GM06990 (cell line): ENCODE results near the gene WNT10A.

Source experiments
- DNase-seq: peaks from one replicate; pipeline ENCODE4 v3.0.0-alpha.2; 2011; ENCODE audit not compliant: insufficient read length; ENCODE audit errors: extremely low read depth
- H3K27me3 ChIP-seq: replicated peaks from 2 replicates; pipeline ENCODE4 v1.6.0; 2011; ENCODE audit warnings: low read length; ENCODE audit not compliant: control insufficient read depth, insufficient read depth
- H3K36me3 ChIP-seq: 2 replicates; pipeline ENCODE4 v1.5.1; 2011; ENCODE audit warnings: low read length; ENCODE audit not compliant: control insufficient read depth, insufficient read depth
- H3K4me3 ChIP-seq: replicated peaks from 2 replicates; pipeline ENCODE4 v1.5.1; 2011; ENCODE audit warnings: low read depth, mild to moderate bottlenecking, control low read depth, low read length
- TF ChIP-seq, protein P1 (sequence below): IDR thresholded peaks from 2 replicates; pipeline ENCODE4 v1.5.1; 2011; ENCODE audit warnings: low read length, control low read depth, mild to moderate bottlenecking, inconsistent platforms; ENCODE audit not compliant: insufficient read depth, poor library complexity, severe bottlenecking

WNT10A gene

DNA sequence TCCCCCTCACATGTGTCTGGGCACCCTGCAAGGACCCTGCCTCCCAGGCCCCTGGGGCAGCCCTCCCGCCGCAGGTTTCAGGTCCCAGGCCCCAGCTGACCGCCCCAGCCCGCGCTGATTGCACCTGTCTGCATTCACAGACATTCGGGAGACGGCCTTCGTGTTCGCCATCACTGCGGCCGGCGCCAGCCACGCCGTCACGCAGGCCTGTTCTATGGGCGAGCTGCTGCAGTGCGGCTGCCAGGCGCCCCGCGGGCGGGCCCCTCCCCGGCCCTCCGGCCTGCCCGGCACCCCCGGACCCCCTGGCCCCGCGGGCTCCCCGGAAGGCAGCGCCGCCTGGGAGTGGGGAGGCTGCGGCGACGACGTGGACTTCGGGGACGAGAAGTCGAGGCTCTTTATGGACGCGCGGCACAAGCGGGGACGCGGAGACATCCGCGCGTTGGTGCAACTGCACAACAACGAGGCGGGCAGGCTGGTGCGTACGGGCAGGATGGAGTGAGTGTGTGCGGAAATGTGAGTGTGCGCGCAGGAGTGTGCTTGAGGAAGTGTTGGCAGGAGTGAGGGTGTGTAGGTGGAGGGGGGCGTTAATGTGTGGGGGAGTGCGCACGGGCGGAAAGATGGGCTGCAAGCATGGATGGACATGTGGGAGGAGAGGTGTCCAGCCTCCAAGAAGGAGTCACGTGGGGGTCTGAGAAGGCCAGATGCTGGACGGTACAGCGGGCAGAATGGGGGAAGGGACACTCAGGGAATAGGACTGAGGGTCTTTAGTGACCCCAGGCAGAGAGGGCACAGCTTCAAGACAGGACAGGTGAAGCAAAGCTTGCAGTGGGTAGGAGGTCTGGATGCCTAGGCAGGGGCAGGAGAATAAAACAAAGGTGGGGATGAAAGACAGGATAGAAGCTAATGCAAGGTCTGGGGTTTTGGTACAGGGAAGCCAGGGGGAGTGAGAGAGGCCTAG lies 9.0 kb upstream of the WNT10A start:
- DNase-seq, result no peak
- H3K27me3 ChIP-seq, result no peaks in the 10 kb centered on the region; the same call in none of the 2 replicates
- H3K36me3 ChIP-seq, result no peaks in the 10 kb centered on the region
- peak overlapping the region; percentile 46 for H3K4me3 ChIP-seq
- TF ChIP-seq, protein P1, sequence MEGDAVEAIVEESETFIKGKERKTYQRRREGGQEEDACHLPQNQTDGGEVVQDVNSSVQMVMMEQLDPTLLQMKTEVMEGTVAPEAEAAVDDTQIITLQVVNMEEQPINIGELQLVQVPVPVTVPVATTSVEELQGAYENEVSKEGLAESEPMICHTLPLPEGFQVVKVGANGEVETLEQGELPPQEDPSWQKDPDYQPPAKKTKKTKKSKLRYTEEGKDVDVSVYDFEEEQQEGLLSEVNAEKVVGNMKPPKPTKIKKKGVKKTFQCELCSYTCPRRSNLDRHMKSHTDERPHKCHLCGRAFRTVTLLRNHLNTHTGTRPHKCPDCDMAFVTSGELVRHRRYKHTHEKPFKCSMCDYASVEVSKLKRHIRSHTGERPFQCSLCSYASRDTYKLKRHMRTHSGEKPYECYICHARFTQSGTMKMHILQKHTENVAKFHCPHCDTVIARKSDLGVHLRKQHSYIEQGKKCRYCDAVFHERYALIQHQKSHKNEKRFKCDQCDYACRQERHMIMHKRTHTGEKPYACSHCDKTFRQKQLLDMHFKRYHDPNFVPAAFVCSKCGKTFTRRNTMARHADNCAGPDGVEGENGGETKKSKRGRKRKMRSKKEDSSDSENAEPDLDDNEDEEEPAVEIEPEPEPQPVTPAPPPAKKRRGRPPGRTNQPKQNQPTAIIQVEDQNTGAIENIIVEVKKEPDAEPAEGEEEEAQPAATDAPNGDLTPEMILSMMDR, result peak; percentile 1

DNA sequence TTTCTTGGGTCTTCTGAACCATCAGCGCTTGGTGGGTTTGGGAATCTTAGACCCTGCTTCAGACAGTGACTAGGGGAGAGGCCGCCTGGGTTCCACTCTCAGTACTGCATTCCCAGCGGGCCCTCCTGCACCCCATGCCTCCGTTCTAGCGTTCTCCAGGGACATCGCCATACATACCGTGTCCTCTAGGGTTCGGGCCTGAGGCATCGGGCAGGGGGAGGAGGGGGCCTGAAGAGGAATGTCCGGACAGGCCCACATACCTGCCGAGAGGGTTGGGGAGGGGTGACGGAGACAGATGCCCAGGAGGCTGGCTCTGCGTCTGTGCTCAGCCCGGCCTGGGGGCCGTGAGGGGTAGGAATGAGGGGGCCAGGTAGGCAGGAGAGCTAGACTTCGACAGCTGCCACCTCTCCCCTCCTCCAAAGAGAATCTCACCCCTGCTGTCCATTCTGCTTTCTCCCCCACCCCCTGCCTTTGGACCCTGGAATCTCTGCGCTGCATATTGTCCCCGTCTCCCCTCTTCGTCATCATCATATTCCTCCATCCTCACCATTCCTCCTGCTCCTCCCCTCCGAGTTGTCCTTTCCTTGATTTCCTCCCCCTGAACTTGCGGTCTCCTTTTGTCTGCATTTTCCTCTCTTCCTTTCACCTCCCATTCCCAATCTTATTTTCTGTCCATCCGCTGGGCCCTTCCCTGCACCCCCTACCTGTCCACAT lies 7.8 kb upstream of the WNT10A start:
- no peak for DNase-seq
- TF ChIP-seq, protein P1, result no peak
- H3K27me3 ChIP-seq, result no peaks in the 10 kb centered on the region; the same call in none of the 2 replicates
- no peaks in the 10 kb centered on the region for H3K36me3 ChIP-seq
- H3K4me3 ChIP-seq, result peak overlapping the region; percentile 8

DNA sequence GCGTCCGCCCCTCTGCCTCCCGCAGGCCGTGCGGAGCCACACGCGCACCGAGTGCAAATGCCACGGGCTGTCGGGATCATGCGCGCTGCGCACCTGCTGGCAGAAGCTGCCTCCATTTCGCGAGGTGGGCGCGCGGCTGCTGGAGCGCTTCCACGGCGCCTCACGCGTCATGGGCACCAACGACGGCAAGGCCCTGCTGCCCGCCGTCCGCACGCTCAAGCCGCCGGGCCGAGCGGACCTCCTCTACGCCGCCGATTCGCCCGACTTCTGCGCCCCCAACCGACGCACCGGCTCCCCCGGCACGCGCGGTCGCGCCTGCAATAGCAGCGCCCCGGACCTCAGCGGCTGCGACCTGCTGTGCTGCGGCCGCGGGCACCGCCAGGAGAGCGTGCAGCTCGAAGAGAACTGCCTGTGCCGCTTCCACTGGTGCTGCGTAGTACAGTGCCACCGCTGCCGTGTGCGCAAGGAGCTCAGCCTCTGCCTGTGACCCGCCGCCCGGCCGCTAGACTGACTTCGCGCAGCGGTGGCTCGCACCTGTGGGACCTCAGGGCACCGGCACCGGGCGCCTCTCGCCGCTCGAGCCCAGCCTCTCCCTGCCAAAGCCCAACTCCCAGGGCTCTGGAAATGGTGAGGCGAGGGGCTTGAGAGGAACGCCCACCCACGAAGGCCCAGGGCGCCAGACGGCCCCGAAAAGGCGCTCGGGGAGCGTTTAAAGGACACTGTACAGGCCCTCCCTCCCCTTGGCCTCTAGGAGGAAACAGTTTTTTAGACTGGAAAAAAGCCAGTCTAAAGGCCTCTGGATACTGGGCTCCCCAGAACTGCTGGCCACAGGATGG lies 7.1 kb upstream of the WNT10A start:
- peak overlapping the region; percentile 8 for H3K4me3 ChIP-seq
- no peaks in the 10 kb centered on the region for H3K36me3 ChIP-seq
- no peaks in the 10 kb centered on the region; the same call in none of the 2 replicates for H3K27me3 ChIP-seq
- no peak for DNase-seq
- TF ChIP-seq, protein P1, result no peak

DNA sequence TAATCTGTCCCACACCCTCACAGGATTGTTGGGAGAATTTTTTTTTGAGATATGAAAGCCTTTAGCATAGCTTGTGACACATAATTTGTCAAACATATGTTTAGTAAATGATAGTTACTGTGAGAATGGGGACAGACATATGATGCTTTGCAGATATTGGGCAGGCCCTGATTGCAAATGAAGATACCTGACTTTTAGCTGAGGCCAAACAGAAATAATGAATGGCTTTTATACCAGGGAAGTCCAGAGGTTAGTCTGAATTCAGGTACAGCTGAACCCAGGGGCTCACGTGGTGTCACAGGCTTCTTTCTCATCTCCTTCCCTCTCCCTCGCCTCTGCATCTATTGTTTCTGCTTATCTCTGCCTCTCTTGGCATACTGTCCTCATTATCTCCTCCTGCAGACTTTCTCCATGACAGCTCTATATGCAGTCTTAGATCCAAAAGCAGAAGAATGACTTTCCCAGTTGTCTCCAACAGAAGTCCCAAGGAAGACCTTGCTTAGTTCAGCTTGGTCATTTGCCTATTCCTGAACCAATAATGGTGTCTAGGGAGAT lies 4.9 kb upstream of the WNT10A start:
- TF ChIP-seq, protein P1, result no peak
- no peak overlapping the region for H3K4me3 ChIP-seq
- DNase-seq, result no peak
- H3K27me3 ChIP-seq, result no peaks in the 10 kb centered on the region; the same call in none of the 2 replicates
- no peaks in the 10 kb centered on the region for H3K36me3 ChIP-seq

DNA sequence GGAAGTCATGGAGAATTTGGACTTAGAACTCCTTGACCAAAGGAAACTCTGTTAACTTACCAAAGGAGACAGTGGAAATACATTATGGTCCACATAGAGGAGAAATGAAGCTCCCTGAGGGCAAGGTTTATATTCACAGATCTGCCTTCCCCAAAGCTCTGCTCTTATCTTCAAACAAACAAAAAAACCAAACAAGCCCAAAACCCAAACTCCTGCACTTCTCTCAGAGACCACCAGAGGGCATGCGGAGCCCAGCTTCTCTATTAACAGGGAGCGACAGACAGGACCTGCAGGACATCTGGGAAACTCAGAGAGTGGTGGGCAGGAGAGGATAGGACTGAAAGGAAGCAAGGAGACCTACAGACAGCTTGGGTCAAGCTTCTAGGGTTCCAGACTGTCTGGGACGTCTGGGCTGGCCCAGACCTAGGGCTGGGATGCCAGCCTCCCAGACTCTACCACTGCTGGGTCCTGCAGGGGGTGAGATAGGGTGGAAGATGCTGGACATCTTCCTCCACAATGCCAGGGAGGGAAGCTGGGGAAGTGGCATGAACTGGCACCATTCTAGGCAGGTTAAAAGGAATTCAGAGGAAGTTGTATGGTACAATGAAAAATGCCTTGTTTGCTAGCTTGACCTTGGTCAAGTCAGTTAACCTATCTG lies 4.0 kb upstream of the WNT10A start:
- Histone ChIP-seq H3K36me3 (no peaks in the 10 kb centered on the region), H3K27me3 (no peaks in the 10 kb centered on the region; the same call in none of the 2 replicates), H3K4me3 (no peak overlapping the region)
- DNase-seq, result no peak
- TF ChIP-seq, protein P1, result peak; percentile 98
